WTC11 (cell line): ENCODE results near the gene TCF7L1. TPM values are rescaled to one million over a fixed set of nuclear protein-coding genes. Genes with fewer than 3 reads are reported as not detected.
A peak's percentile ranks its signal among the peaks of the same experiment; 100 is the strongest.

Source experiments
- ATAC-seq: fragments of 200-7000 bp; cut with Tn5 transposase; 2 replicates; pipeline ENCODE4 v1.10.0; 2021; ENCODE audit warnings: mild to moderate bottlenecking, moderate library complexity
- CTCF ChIA-PET: fragments of 300-600 bp; sonication (Branson Sonifier 250); formaldehyde crosslinking; loops from one replicate; lab custom pipeline; 2021; ENCODE audit warnings: antibody characterized with exemption; lab: Charles Lee
- POLR2A ChIA-PET: fragments of 350-600 bp; sonication (Branson Sonifier 250); formaldehyde crosslinking; loops from one replicate; lab custom pipeline; 2021; ENCODE audit warnings: antibody characterized with exemption; lab: Charles Lee
- DNase-seq: peaks from one replicate; pipeline ENCODE4 v3.0.0; 2021; ENCODE audit warnings: low spot score
- H3K27ac Mint-ChIP-seq: 2 replicates; pipeline ENCODE4 v1.8.0; 2021; ENCODE audit warnings: mixed read lengths
- H3K27me3 Mint-ChIP-seq: 2 replicates; pipeline ENCODE4 v1.8.0; 2021; ENCODE audit warnings: low read depth, mild to moderate bottlenecking, moderate library complexity, mixed read lengths
- H3K36me3 Mint-ChIP-seq: 2 replicates; pipeline ENCODE4 v1.8.0; 2021; ENCODE audit warnings: mixed read lengths
- H3K4me1 Mint-ChIP-seq: 2 replicates; pipeline ENCODE4 v1.8.0; 2022; ENCODE audit warnings: mixed read lengths
- H3K4me3 Mint-ChIP-seq: 2 replicates; pipeline ENCODE4 v1.8.0; 2021; ENCODE audit warnings: mild to moderate bottlenecking, moderate library complexity, mixed read lengths
- H3K9me3 Mint-ChIP-seq: 2 replicates; pipeline ENCODE4 v1.8.0; 2021; ENCODE audit warnings: mixed read lengths
- MYBL2 ChIP-seq: sonication (generic); formaldehyde crosslinking; IDR thresholded peaks from 2 replicates; pipeline ENCODE4 v1.8.1; 2023; ENCODE audit warnings: mild to moderate bottlenecking, moderate library complexity, missing genetic modification reagents
- PRRX2 ChIP-seq: fragments of 250-450 bp; sonication (Bioruptor Pico); IDR thresholded peaks from 2 replicates; pipeline ENCODE4 v1.8.0; 2021; ENCODE audit warnings: mild to moderate bottlenecking
- RORB ChIP-seq: fragments of 250-450 bp; sonication (Bioruptor Pico); IDR thresholded peaks from 2 replicates; pipeline ENCODE4 v1.9.0; 2021; ENCODE audit warnings: mild to moderate bottlenecking
- TP53 ChIP-seq: sonication (generic); formaldehyde crosslinking; IDR thresholded peaks from 2 replicates; pipeline ENCODE4 v1.8.1; 2023; ENCODE audit warnings: mild to moderate bottlenecking, missing genetic modification reagents
- ZNF232 ChIP-seq: sonication (generic); formaldehyde crosslinking; IDR thresholded peaks from 2 replicates; pipeline ENCODE4 v1.8.0; 2022; ENCODE audit warnings: mild to moderate bottlenecking, missing genetic modification reagents
- total RNA-seq: library from RNA; stranded (reverse); gene quantifications from 3 replicates; pipeline ENCODE4 v1.2.3, GENCODE V29; 2021
- TF ChIP-seq, protein P1 (sequence below): sonication (generic); formaldehyde crosslinking; IDR thresholded peaks from 2 replicates; pipeline ENCODE4 v1.8.0; 2023; ENCODE audit warnings: missing genetic modification reagents
- TF ChIP-seq, protein P2 (sequence below): sonication (generic); formaldehyde crosslinking; IDR thresholded peaks from 2 replicates; pipeline ENCODE4 v1.8.1; 2023; ENCODE audit warnings: mild to moderate bottlenecking, missing genetic modification reagents, borderline replicate concordance
- TF ChIP-seq, protein P3 (sequence below): sonication (generic); formaldehyde crosslinking; IDR thresholded peaks from 2 replicates; pipeline ENCODE4 v1.8.1; 2022; ENCODE audit warnings: low read depth, mild to moderate bottlenecking, moderate library complexity, missing genetic modification reagents, borderline replicate concordance
- TF ChIP-seq, protein P4 (sequence below): sonication (generic); formaldehyde crosslinking; IDR thresholded peaks from 2 replicates; pipeline ENCODE4 v1.8.1; 2023; ENCODE audit warnings: mild to moderate bottlenecking, missing genetic modification reagents
- TF ChIP-seq, protein P5 (sequence below): sonication (generic); formaldehyde crosslinking; IDR thresholded peaks from 2 replicates; pipeline ENCODE4 v1.8.1; 2022; ENCODE audit warnings: missing genetic modification reagents, borderline replicate concordance

TCF7L1 gene
- total RNA-seq, 1 experiment from 2014 or later = 104 TPM

DNA sequence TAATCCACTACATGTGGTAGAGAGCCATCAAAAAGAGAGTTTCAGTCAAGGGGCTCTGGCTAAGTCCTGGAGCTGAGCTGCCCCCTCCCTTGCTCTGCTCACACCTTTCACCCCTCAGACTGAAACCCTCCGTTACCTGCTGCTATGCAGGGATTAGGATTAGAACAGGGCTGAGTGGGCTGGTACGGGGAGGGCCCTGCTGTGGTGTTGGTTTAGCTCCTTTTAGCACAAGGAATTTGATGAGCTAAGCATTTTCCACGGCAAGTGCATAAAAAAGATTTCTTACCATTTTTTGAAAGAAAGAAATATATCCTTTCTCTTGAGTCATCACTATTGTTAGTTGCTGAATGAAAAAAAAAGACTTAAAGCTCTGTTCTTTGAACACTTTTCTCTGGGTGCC lies 46.3 kb downstream of the TCF7L1 start:
- H3K4me3 Mint-ChIP-seq = no peak overlapping the region
- peaks cover 11% of the 10 kb centered on the region for H3K36me3 Mint-ChIP-seq
- DNase-seq = no peak
- CTCF ChIA-PET = interaction anchor here (0.8 to 4.9 kb wide), 14 partner anchors 9 to 121 kb away, joined by 3 to 25 read pairs (median 6); partner anchors contain the start of gene TCF7L1
- H3K27me3 Mint-ChIP-seq = no peaks in the 10 kb centered on the region
- peak overlapping the region; percentile 98 for H3K27ac Mint-ChIP-seq
- no peaks in the 10 kb centered on the region for H3K9me3 Mint-ChIP-seq
- POLR2A ChIA-PET = interaction anchor here (0.5 to 1.2 kb wide), 4 partner anchors 17 to 47 kb away, joined by 3 to 4 read pairs (median 3); no protein-coding TSS in a partner anchor
- H3K4me1 Mint-ChIP-seq = peaks cover 96% of the 10 kb centered on the region
- ATAC-seq = peak; percentile 14
- TF ChIP-seq ZNF232 (CRISPR knock-in tag) = no peak

DNA sequence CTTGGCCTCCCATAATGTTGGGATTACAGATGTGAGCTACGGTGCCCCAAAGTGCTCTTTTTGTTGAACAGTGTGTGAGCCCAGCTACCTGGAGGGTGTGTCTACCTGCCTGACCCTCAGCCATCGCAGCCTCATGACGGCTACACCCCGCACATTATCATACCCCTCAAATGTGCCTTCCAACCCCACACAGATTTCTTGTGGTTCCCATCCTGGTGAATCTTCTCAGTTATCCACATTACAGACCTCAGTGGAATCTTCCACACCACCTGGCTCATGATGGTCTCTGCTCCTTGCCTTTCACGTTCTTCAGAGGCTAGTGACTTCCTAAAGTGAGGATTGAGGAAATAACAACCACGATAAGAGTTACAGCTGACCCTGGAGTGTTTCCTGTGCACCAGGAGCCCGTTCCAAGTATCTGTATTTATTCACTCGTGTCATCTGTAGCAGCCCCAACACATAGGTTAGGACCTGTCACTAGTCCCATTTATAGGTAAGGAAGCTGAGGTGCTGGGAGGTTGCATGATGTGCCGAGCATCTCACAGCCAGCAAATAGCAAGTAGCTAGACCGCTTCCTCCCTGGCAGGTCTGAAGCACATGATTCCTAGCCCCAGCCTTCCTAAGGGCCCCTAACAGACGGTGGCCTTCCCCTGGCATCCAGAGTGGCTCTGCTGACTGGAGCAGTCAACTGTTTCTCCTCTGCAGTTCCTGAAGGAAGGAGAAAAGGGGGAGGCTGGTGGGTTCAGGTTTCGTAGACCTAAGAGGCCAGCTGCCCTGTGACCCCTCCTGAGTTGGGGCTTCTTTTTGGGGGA lies 47.3 kb downstream of the TCF7L1 start:
- Mint-ChIP-seq H3K4me3 (no peak overlapping the region), H3K27me3 (no peaks in the 10 kb centered on the region), H3K4me1 (peaks cover 96% of the 10 kb centered on the region), H3K9me3 (no peaks in the 10 kb centered on the region), H3K27ac (peak overlapping the region; percentile 88), H3K36me3 (peaks cover 11% of the 10 kb centered on the region)
- no peak for TF ChIP-seq RORB
- TF ChIP-seq TP53 (CRISPR knock-in tag) = no peak
- TF ChIP-seq ZNF232 (CRISPR knock-in tag) = no peak
- TF ChIP-seq, protein P1, sequence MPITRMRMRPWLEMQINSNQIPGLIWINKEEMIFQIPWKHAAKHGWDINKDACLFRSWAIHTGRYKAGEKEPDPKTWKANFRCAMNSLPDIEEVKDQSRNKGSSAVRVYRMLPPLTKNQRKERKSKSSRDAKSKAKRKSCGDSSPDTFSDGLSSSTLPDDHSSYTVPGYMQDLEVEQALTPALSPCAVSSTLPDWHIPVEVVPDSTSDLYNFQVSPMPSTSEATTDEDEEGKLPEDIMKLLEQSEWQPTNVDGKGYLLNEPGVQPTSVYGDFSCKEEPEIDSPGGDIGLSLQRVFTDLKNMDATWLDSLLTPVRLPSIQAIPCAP (CRISPR knock-in tag) = no peak
- TF ChIP-seq, protein P2, sequence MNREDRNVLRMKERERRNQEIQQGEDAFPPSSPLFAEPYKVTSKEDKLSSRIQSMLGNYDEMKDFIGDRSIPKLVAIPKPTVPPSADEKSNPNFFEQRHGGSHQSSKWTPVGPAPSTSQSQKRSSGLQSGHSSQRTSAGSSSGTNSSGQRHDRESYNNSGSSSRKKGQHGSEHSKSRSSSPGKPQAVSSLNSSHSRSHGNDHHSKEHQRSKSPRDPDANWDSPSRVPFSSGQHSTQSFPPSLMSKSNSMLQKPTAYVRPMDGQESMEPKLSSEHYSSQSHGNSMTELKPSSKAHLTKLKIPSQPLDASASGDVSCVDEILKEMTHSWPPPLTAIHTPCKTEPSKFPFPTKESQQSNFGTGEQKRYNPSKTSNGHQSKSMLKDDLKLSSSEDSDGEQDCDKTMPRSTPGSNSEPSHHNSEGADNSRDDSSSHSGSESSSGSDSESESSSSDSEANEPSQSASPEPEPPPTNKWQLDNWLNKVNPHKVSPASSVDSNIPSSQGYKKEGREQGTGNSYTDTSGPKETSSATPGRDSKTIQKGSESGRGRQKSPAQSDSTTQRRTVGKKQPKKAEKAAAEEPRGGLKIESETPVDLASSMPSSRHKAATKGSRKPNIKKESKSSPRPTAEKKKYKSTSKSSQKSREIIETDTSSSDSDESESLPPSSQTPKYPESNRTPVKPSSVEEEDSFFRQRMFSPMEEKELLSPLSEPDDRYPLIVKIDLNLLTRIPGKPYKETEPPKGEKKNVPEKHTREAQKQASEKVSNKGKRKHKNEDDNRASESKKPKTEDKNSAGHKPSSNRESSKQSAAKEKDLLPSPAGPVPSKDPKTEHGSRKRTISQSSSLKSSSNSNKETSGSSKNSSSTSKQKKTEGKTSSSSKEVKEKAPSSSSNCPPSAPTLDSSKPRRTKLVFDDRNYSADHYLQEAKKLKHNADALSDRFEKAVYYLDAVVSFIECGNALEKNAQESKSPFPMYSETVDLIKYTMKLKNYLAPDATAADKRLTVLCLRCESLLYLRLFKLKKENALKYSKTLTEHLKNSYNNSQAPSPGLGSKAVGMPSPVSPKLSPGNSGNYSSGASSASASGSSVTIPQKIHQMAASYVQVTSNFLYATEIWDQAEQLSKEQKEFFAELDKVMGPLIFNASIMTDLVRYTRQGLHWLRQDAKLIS (CRISPR knock-in tag) = no peak
- TF ChIP-seq MYBL2 (CRISPR knock-in tag) = no peak
- TF ChIP-seq, protein P3, sequence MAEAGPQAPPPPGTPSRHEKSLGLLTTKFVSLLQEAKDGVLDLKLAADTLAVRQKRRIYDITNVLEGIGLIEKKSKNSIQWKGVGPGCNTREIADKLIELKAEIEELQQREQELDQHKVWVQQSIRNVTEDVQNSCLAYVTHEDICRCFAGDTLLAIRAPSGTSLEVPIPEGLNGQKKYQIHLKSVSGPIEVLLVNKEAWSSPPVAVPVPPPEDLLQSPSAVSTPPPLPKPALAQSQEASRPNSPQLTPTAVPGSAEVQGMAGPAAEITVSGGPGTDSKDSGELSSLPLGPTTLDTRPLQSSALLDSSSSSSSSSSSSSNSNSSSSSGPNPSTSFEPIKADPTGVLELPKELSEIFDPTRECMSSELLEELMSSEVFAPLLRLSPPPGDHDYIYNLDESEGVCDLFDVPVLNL (CRISPR knock-in tag) = no peak
- TF ChIP-seq, protein P4, sequence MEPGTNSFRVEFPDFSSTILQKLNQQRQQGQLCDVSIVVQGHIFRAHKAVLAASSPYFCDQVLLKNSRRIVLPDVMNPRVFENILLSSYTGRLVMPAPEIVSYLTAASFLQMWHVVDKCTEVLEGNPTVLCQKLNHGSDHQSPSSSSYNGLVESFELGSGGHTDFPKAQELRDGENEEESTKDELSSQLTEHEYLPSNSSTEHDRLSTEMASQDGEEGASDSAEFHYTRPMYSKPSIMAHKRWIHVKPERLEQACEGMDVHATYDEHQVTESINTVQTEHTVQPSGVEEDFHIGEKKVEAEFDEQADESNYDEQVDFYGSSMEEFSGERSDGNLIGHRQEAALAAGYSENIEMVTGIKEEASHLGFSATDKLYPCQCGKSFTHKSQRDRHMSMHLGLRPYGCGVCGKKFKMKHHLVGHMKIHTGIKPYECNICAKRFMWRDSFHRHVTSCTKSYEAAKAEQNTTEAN = no peak
- TF ChIP-seq PRRX2 (CRISPR knock-in tag) = no peak
- TF ChIP-seq, protein P5, sequence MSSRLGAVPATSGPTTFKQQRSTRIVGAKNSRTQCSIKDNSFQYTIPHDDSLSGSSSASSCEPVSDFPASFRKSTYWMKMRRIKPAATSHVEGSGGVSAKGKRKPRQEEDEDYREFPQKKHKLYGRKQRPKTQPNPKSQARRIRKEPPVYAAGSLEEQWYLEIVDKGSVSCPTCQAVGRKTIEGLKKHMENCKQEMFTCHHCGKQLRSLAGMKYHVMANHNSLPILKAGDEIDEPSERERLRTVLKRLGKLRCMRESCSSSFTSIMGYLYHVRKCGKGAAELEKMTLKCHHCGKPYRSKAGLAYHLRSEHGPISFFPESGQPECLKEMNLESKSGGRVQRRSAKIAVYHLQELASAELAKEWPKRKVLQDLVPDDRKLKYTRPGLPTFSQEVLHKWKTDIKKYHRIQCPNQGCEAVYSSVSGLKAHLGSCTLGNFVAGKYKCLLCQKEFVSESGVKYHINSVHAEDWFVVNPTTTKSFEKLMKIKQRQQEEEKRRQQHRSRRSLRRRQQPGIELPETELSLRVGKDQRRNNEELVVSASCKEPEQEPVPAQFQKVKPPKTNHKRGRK (CRISPR knock-in tag) = no peak
- no peak for ATAC-seq
- no peak for DNase-seq
- POLR2A ChIA-PET = interaction anchor here (0.5 to 1.2 kb wide), 3 partner anchors 18 to 48 kb away, joined by 3 to 4 read pairs (median 3); no protein-coding TSS in a partner anchor
- CTCF ChIA-PET = interaction anchor here (0.7 to 4.9 kb wide), 11 partner anchors 11 to 120 kb away, joined by 3 to 25 read pairs (median 5); partner anchors contain the start of gene TCF7L1
